HG03439 (cell line): ENCODE data around the gene ASXL3.

Experiments
- ATAC-seq: cut with Tn5 transposase; IDR thresholded peaks from one replicate; pipeline ENCODE4 v1.9.1; 2021; ENCODE audit warnings: mild to moderate bottlenecking, moderate library complexity; ENCODE audit not compliant: unreplicated experiment

Gene ASXL3

GRCh38 chr18:33712719-33713118 is 134.7 kb downstream of the ASXL3 start:
- ATAC-seq: no peak

DNA sequence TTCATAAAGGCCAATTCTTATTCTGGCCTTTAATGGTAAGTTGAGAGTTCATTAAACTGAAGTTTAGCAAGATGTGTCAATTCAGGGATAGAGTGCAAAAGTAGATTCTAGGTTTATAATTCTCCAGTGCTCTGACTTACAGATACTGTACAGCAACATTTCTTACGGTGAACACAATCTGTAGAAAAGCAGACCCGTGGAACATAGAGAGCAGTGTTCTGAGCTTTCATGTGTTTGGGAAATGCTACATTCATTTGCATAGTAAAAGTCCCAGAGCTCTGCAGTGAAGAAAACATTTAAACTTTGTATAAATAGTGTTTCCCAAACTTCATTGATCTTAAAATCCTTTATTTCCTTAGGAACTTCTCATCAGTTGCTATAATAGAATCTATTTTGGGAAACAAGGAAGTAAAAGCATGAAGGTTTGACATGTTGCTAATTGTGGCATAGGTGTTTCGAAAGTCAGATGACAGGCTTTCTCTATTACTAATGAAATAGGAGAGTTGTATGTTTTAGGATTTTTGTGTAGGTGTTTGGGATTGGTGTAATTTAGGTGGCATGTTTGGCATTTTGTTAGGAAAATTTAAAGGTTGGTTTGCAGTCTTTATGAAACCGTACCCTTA is 138.2 kb downstream of the ASXL3 start:
- no peak for ATAC-seq

GRCh38 chr18:33717339-33717738 is 139.3 kb downstream of the ASXL3 start:
- no peak for ATAC-seq

DNA sequence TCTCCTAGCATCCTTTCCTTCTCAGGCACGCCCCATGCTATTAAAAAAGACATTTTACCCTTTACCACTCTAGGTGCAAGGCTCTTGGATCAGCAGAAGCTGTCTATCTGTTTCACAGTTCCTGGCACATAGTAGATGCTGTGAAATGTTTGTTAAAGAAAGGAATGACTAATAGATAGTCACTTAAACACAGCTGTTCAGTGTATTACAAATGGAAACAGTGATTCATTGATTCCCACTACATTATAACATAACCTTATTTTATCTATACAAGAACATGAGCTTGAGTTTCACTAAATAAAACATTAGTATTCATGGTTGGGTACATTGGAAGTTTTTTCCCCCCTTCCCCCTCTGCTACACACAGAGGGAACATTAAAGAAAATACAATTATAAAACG is 142.1 kb downstream of the ASXL3 start:
- no peak for ATAC-seq

- ATAC-seq: no peak
Observed at GRCh38 chr18:33729556-33729955, 151.5 kb downstream of the ASXL3 start.

DNA sequence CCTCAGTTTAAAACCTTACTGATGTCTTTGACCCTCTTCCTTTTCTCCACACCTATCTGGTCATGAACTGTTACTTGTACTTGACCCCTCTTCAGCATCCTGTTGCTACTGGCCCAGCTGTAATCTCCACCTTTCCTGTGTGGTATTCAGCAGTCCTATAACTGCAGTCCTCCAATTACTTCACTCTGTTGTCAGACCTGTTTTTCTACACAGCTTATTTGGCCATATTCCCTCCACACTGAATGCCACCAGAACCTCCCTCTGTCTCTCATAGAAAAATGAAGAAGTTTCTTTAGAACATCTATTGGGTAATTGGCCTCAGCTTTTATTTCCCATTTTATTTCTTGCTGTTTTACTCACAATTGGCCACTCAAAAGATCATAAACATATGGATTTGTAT is 155.4 kb downstream of the ASXL3 start:
- ATAC-seq: no peak

- ATAC-seq: no peak
Observed at GRCh38 chr18:33735428-33735827, 157.4 kb downstream of the ASXL3 start.

DNA sequence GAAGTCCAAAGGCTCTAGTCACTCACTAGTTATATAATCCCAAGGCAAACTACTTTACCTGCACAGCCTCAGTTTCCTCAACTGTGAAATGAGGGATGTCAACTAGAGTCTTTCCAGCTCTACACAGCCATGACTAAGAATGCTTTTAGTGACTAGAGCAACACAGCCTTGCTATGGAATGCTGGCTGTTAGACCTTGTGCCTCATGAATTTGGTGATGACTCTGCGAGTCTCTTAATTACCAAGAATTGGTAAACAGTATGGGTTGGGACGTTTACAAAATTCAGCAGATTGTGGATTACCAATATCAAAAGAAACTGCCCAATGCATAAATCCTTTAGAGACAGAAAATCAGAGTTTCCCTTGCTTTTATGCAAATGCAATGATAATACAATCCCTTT is 163.7 kb downstream of the ASXL3 start:
- no peak for ATAC-seq

- ATAC-seq: no peak
Observed at GRCh38 chr18:33744032-33744697, 166.1 kb downstream of the ASXL3 start.

DNA sequence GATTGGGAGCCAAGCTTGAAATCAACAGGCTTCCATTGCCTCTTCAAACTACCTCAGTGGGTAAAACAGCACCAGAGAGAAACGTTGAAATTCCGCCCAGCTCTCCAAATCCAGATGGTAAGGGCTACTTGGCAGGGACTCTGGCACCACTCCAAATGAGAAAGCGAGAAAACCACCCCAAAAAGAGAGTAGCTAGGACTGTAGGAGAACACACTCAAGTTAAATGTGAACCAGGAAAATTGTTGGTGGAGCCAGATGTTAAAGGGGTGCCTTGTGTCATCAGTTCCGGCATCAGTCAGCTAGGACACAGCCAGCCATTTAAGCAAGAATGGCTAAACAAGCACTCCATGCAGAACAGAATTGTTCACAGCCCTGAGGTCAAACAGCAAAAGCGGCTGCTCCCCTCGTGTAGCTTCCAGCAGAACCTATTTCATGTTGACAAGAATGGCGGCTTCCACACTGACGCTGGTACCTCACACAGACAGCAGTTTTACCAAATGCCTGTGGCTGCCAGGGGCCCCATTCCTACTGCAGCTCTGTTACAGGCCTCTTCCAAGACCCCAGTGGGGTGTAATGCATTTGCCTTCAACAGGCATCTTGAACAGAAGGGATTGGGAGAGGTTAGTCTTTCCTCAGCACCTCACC is 167.3 kb downstream of the ASXL3 start:
- ATAC-seq: no peak

DNA sequence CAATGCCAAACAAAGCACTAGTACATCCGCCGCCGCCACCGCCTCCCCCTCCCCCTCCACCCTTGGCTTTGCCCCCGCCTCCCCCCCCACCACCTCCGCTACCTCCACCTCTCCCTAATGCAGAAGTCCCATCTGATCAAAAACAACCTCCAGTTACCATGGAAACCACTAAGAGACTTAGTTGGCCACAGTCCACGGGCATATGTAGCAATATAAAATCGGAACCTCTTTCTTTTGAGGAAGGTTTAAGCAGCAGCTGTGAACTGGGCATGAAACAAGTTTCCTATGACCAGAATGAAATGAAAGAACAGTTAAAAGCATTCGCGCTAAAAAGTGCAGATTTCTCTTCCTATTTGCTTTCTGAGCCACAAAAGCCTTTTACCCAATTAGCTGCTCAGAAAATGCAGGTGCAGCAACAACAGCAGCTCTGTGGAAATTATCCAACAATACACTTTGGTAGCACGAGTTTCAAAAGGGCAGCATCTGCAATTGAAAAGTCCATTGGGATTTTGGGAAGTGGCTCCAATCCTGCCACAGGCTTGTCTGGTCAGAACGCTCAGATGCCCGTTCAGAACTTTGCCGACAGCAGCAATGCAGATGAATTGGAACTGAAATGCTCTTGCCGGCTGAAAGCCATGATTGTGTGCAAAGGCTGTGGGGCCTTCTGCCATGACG is 168.0 kb downstream of the ASXL3 start:
- ATAC-seq: no peak

GRCh38 chr18:33749834-33750233 is 171.8 kb downstream of the ASXL3 start:
- no peak for ATAC-seq

GRCh38 chr18:33750366-33750765 is 172.3 kb downstream of the ASXL3 start:
- no peak for ATAC-seq

GRCh38 chr18:33751613-33752221 is 173.7 kb downstream of the ASXL3 start:
- no peak for ATAC-seq

DNA sequence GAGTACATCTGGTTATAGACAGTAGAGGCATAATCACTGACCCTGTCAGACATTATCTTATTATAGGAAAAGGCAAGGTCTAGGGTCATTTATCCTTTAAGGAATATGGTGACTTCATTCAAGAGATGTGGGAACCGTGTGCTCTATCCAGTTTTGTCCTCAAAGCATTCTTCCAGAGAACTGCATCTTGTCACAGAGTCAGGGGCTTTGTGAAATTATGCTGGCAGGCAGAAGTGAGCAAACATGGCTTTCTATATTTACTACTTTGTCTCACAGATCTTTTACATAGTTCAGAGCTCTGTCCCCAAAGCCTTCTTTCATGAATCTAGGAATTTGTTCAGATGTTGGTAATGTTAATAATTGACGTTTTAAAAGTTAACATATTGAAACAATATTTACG is 177.4 kb downstream of the ASXL3 start:
- ATAC-seq: no peak

DNA sequence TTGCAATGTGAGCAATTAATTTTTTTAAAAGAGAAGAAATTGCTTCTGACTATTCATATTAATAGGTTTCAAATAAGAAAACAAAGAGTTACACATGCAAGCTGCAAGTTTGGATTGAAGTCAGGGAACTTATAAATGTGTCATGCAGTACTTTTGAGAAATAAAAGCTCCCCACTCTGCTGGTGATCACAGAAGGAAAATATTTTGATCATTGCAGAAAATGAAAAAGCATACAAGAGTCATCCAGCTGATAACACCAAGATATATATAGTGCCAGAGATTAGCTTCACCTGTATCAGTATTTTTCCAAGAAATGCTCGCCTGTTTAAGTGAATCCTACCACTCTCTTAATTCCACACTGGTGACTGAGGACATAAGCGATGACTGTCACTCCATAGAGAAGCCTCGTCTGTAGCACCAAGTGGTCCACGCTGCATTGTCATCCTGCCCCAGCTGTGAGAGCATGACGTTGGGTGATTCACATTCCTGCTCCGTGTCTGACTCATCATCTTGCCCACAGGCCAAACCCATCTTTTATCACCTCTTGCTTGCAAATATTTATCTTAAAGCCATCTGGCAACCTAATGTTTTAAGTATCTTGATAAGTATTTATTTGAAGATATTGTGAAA is 178.0 kb downstream of the ASXL3 start:
- no peak for ATAC-seq

DNA sequence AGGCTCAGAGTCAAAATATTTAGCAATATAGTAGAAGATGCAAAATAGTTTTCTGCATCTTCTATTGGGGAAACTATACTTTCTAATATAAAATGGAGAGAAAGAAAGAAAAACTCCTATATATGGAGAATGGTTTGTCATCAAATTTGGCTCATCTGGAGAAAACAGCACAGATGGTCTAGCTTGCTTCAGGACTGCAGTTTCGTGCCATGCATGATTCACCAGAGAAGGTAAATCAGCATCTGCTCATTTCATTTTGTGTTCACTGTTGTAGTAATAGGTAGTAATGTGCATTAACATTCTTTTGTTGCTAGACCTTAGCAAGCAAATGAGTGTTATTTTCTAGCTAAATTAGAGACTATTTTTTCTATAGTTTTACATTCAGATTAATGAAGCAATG is 179.0 kb downstream of the ASXL3 start:
- ATAC-seq: no peak

- no peak for ATAC-seq
Observed at GRCh38 chr18:33761363-33761762, 183.3 kb downstream of the ASXL3 start.

DNA sequence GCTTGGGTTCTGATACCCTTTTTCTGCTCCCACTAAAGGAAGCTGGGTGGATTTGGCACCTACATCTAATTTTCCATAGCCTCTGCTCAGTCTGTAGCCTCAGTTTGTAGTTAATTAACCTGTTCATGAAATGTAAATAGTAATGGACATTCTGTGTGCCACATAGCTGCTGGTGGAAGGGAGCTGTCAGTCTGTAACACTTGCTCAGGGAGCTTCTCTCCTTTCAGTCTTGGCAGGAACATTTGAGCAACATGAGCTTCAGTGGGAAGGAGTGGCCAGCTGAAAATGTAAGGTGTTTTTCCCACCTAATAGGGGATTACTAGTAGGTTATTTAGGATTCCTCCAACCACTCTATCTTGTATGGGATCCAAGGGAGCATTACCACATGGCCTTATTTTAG is 203.4 kb downstream of the ASXL3 start:
- no peak for ATAC-seq
